Measurements from ENCODE around the gene LIPC. TPM values are rescaled to one million over a fixed set of nuclear protein-coding genes. Genes with fewer than 3 reads are reported as not detected.

LIPC gene
- total and polyA plus RNA-seq, 4 donors: 0.38 to 0.93 (median 0.52) TPM; not detected in 1

- Histone ChIP-seq H3K36me3 (ENCODE audit: control insufficient read depth in 1 of 2, insufficient read depth in 2 of 2, low read length in 1 of 2) (no peaks in the 10 kb centered on the region), H3K4me1 (ENCODE audit: control insufficient read depth in 1 of 2, insufficient read depth in 2 of 2, low read length in 2 of 2) (peaks cover 0 to 4% of the 10 kb centered on the region in 2 donors), H3K4me3 (ENCODE audit: low read length in 2 of 2) (no peak overlapping the region), H3K27ac (ENCODE audit: low read depth in 1 of 2, low read length in 2 of 2) (peak overlapping the region in 1 of 2 donors; percentile 75), H3K9me3 (ENCODE audit: control insufficient read depth, low read length) (no peaks in the 10 kb centered on the region), H3K27me3 (ENCODE audit: control insufficient read depth in 1 of 2, insufficient read depth in 2 of 2, low read length in 1 of 2) (no peaks in the 10 kb centered on the region)
- intact Hi-C loops (cut with DNase I): loop anchor here (5.0 to 10.0 kb wide), 3 partner anchors 35 to 217 kb away; partner anchors contain the start of gene ADAM10 (in 1 of the 2)
- WGBS, 2 donors: 58% methylated on average over 9 of the region's 9 CpGs
- DNase-seq: no peak
- ATAC-seq (ENCODE audit: low FRiP score): no peak
Measured at GRCh38 chr15:58527573-58528187, 95.9 kb downstream of the LIPC start.

- Histone ChIP-seq H3K27ac (ENCODE audit: low read depth in 1 of 2, low read length in 2 of 2) (peak overlapping the region in 1 of 2 donors; percentile 69), H3K4me3 (ENCODE audit: low read length in 2 of 2) (no peak overlapping the region), H3K27me3 (ENCODE audit: control insufficient read depth in 1 of 2, insufficient read depth in 2 of 2, low read length in 1 of 2) (no peaks in the 10 kb centered on the region), H3K9me3 (ENCODE audit: control insufficient read depth, low read length) (no peaks in the 10 kb centered on the region), H3K4me1 (ENCODE audit: control insufficient read depth in 1 of 2, insufficient read depth in 2 of 2, low read length in 2 of 2) (peaks cover 0 to 4% of the 10 kb centered on the region in 2 donors), H3K36me3 (ENCODE audit: control insufficient read depth in 1 of 2, insufficient read depth in 2 of 2, low read length in 1 of 2) (no peaks in the 10 kb centered on the region)
- 25 to 32% methylated on average over 12 of the region's 12 CpGs for WGBS, 2 donors
- peak; percentile 60 for ATAC-seq (ENCODE audit: low FRiP score)
- intact Hi-C loops (cut with DNase I): loop anchor here (5.0 to 10.0 kb wide), 3 partner anchors 36 to 216 kb away; partner anchors contain the start of gene ADAM10 (in 1 of the 2)
- DNase-seq: no peak
Measured at GRCh38 chr15:58528188-58528870, 96.5 kb downstream of the LIPC start.

- intact Hi-C loops (cut with DNase I): loop anchor here (5.0 to 10.0 kb wide), 3 partner anchors 37 to 216 kb away; partner anchors contain the start of gene ADAM10 (in 1 of the 2)
- WGBS, 2 donors: 40 to 44% methylated on average over 2 of the region's 2 CpGs
- H3K27me3 ChIP-seq (ENCODE audit: control insufficient read depth in 1 of 2, insufficient read depth in 2 of 2, low read length in 1 of 2): no peaks in the 10 kb centered on the region
- no peak overlapping the region for H3K4me3 ChIP-seq (ENCODE audit: low read length in 2 of 2)
- H3K27ac ChIP-seq (ENCODE audit: low read depth in 1 of 2, low read length in 2 of 2): no peak overlapping the region
- H3K36me3 ChIP-seq (ENCODE audit: control insufficient read depth in 1 of 2, insufficient read depth in 2 of 2, low read length in 1 of 2): no peaks in the 10 kb centered on the region
- no peaks in the 10 kb centered on the region for H3K9me3 ChIP-seq (ENCODE audit: control insufficient read depth, low read length)
- no peak for ATAC-seq (ENCODE audit: low FRiP score)
- H3K4me1 ChIP-seq (ENCODE audit: control insufficient read depth in 1 of 2, insufficient read depth in 2 of 2, low read length in 2 of 2): peaks cover 0 to 3% of the 10 kb centered on the region in 2 donors
- DNase-seq: no peak
Measured at GRCh38 chr15:58529041-58529440, 97.2 kb downstream of the LIPC start.

- H3K36me3 ChIP-seq (ENCODE audit: control insufficient read depth in 1 of 2, insufficient read depth in 2 of 2, low read length in 1 of 2): no peaks in the 10 kb centered on the region
- no peaks in the 10 kb centered on the region for H3K4me1 ChIP-seq (ENCODE audit: control insufficient read depth in 1 of 2, insufficient read depth in 2 of 2, low read length in 2 of 2)
- no peak overlapping the region for H3K4me3 ChIP-seq (ENCODE audit: low read length in 2 of 2)
- H3K9me3 ChIP-seq (ENCODE audit: control insufficient read depth, low read length): no peaks in the 10 kb centered on the region
- no peaks in the 10 kb centered on the region for H3K27me3 ChIP-seq (ENCODE audit: control insufficient read depth in 1 of 2, insufficient read depth in 2 of 2, low read length in 1 of 2)
- 86 to 92% methylated on average over 7 of the region's 7 CpGs for WGBS, 2 donors
- intact Hi-C loops (cut with DNase I): no loop called here
- DNase-seq (no peak), ATAC-seq (ENCODE audit: low FRiP score) (no peak)
- no peak overlapping the region for H3K27ac ChIP-seq (ENCODE audit: low read depth in 1 of 2, low read length in 2 of 2)
Measured at GRCh38 chr15:58530056-58530590, 98.3 kb downstream of the LIPC start.

- no peaks in the 10 kb centered on the region for H3K27me3 ChIP-seq (ENCODE audit: control insufficient read depth in 1 of 2, insufficient read depth in 2 of 2, low read length in 1 of 2)
Measured at GRCh38 chr15:58532126-58532525, 100.3 kb downstream of the LIPC start.

GRCh38 chr15:58534556-58534955 is 102.8 kb downstream of the LIPC start:
- Histone ChIP-seq H3K9me3 (ENCODE audit: control insufficient read depth, low read length) (no peaks in the 10 kb centered on the region), H3K4me3 (ENCODE audit: low read length in 2 of 2) (no peak overlapping the region), H3K36me3 (ENCODE audit: control insufficient read depth in 1 of 2, insufficient read depth in 2 of 2, low read length in 1 of 2) (no peaks in the 10 kb centered on the region), H3K27ac (ENCODE audit: low read depth in 1 of 2, low read length in 2 of 2) (no peak overlapping the region), H3K4me1 (ENCODE audit: control insufficient read depth in 1 of 2, insufficient read depth in 2 of 2, low read length in 2 of 2) (no peaks in the 10 kb centered on the region), H3K27me3 (ENCODE audit: control insufficient read depth in 1 of 2, insufficient read depth in 2 of 2, low read length in 1 of 2) (no peaks in the 10 kb centered on the region)
- ATAC-seq (ENCODE audit: low FRiP score): no peak
- intact Hi-C loops (cut with DNase I): no loop called here
- no peak for DNase-seq
- 96 to 100% methylated on average over 1 of the region's 1 CpG for WGBS, 2 donors

More at GRCh38 chr15:58532126-58532525, 100.3 kb downstream of the LIPC start:
- H3K27ac ChIP-seq (ENCODE audit: low read depth in 1 of 2, low read length in 2 of 2): no peak overlapping the region
- H3K4me3 ChIP-seq (ENCODE audit: low read length in 2 of 2): no peak overlapping the region
- intact Hi-C loops (cut with DNase I): no loop called here
- ATAC-seq (ENCODE audit: low FRiP score): no peak
- WGBS, 2 donors: 91 to 94% methylated on average over 3 of the region's 3 CpGs
- no peak for DNase-seq
- no peaks in the 10 kb centered on the region for H3K9me3 ChIP-seq (ENCODE audit: control insufficient read depth, low read length)
- no peaks in the 10 kb centered on the region for H3K36me3 ChIP-seq (ENCODE audit: control insufficient read depth in 1 of 2, insufficient read depth in 2 of 2, low read length in 1 of 2)
- no peaks in the 10 kb centered on the region for H3K4me1 ChIP-seq (ENCODE audit: control insufficient read depth in 1 of 2, insufficient read depth in 2 of 2, low read length in 2 of 2)

GRCh38 chr15:58535337-58535736 is 103.5 kb downstream of the LIPC start:
- Histone ChIP-seq H3K27ac (ENCODE audit: low read depth in 1 of 2, low read length in 2 of 2) (no peak overlapping the region), H3K27me3 (ENCODE audit: control insufficient read depth in 1 of 2, insufficient read depth in 2 of 2, low read length in 1 of 2) (no peaks in the 10 kb centered on the region), H3K36me3 (ENCODE audit: control insufficient read depth in 1 of 2, insufficient read depth in 2 of 2, low read length in 1 of 2) (no peaks in the 10 kb centered on the region), H3K4me3 (ENCODE audit: low read length in 2 of 2) (no peak overlapping the region), H3K4me1 (ENCODE audit: control insufficient read depth in 1 of 2, insufficient read depth in 2 of 2, low read length in 2 of 2) (no peaks in the 10 kb centered on the region), H3K9me3 (ENCODE audit: control insufficient read depth, low read length) (no peaks in the 10 kb centered on the region)
- no peak for ATAC-seq (ENCODE audit: low FRiP score)
- WGBS, 2 donors: 93 to 95% methylated on average over 5 of the region's 5 CpGs
- intact Hi-C loops (cut with DNase I): no loop called here
- no peak for DNase-seq

- no peaks in the 10 kb centered on the region for H3K27me3 ChIP-seq (ENCODE audit: control insufficient read depth in 1 of 2, insufficient read depth in 2 of 2, low read length in 1 of 2)
- intact Hi-C loops (cut with DNase I): no loop called here
- DNase-seq (no peak), ATAC-seq (ENCODE audit: low FRiP score) (no peak)
- no peaks in the 10 kb centered on the region for H3K4me1 ChIP-seq (ENCODE audit: control insufficient read depth in 1 of 2, insufficient read depth in 2 of 2, low read length in 2 of 2)
- no peak overlapping the region for H3K27ac ChIP-seq (ENCODE audit: low read depth in 1 of 2, low read length in 2 of 2)
- H3K4me3 ChIP-seq (ENCODE audit: low read length in 2 of 2): no peak overlapping the region
- 93 to 94% methylated on average over 6 of the region's 6 CpGs for WGBS, 2 donors
- no peaks in the 10 kb centered on the region for H3K36me3 ChIP-seq (ENCODE audit: control insufficient read depth in 1 of 2, insufficient read depth in 2 of 2, low read length in 1 of 2)
- H3K9me3 ChIP-seq (ENCODE audit: control insufficient read depth, low read length): no peaks in the 10 kb centered on the region
Measured at GRCh38 chr15:58535894-58536293, 104.1 kb downstream of the LIPC start.

Data from aorta (tissue), 5 donors.